ENCODE data around the gene IL1RL2.

DNA sequence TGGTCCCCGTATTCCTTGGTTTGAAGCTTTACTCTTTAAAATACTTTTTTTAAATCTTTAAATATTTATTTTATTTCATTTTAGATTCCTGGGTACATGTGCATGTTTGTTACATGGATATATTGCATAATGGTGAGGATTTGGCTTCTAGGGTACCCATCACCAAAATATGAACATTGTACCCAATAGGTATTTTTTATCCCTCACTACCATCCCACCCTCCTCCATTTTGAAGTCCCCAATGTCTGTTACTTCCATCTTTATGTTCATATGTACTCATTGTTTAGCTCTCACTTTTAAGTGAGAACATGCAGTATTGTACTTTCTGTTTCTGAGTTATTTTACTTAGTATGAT, 65.0 kb downstream of the IL1RL2 start:
- TF ChIP-seq, protein P1, sequence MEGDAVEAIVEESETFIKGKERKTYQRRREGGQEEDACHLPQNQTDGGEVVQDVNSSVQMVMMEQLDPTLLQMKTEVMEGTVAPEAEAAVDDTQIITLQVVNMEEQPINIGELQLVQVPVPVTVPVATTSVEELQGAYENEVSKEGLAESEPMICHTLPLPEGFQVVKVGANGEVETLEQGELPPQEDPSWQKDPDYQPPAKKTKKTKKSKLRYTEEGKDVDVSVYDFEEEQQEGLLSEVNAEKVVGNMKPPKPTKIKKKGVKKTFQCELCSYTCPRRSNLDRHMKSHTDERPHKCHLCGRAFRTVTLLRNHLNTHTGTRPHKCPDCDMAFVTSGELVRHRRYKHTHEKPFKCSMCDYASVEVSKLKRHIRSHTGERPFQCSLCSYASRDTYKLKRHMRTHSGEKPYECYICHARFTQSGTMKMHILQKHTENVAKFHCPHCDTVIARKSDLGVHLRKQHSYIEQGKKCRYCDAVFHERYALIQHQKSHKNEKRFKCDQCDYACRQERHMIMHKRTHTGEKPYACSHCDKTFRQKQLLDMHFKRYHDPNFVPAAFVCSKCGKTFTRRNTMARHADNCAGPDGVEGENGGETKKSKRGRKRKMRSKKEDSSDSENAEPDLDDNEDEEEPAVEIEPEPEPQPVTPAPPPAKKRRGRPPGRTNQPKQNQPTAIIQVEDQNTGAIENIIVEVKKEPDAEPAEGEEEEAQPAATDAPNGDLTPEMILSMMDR (IDR thresholded peaks at IDR 0.05), result peak; percentile 27
- no peak for TF ChIP-seq SIN3A (IDR thresholded peaks at IDR 0.05; ENCODE audit: borderline replicate concordance, insufficient read depth, low read depth, low read length)
- TF ChIP-seq, protein P2, sequence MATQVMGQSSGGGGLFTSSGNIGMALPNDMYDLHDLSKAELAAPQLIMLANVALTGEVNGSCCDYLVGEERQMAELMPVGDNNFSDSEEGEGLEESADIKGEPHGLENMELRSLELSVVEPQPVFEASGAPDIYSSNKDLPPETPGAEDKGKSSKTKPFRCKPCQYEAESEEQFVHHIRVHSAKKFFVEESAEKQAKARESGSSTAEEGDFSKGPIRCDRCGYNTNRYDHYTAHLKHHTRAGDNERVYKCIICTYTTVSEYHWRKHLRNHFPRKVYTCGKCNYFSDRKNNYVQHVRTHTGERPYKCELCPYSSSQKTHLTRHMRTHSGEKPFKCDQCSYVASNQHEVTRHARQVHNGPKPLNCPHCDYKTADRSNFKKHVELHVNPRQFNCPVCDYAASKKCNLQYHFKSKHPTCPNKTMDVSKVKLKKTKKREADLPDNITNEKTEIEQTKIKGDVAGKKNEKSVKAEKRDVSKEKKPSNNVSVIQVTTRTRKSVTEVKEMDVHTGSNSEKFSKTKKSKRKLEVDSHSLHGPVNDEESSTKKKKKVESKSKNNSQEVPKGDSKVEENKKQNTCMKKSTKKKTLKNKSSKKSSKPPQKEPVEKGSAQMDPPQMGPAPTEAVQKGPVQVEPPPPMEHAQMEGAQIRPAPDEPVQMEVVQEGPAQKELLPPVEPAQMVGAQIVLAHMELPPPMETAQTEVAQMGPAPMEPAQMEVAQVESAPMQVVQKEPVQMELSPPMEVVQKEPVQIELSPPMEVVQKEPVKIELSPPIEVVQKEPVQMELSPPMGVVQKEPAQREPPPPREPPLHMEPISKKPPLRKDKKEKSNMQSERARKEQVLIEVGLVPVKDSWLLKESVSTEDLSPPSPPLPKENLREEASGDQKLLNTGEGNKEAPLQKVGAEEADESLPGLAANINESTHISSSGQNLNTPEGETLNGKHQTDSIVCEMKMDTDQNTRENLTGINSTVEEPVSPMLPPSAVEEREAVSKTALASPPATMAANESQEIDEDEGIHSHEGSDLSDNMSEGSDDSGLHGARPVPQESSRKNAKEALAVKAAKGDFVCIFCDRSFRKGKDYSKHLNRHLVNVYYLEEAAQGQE (IDR thresholded peaks at IDR 0.05; ENCODE audit: insufficient read depth in 1 of 2, low read depth in 2 of 2, low read length in 1 of 2), result no peak
